ENCODE results near the gene HAP1.

HAP1 gene

GRCh38 chr17:41730479-41730878 lies 4.0 kb downstream of the HAP1 start:
- Histone ChIP-seq H3K9me3 (ENCODE audit: severe bottlenecking) (no peaks in the 10 kb centered on the region), H3K27me3 (ENCODE audit: insufficient read depth, low read depth, severe bottlenecking) (peaks cover 24% of the 10 kb centered on the region), H3K36me3 (peaks cover 11% of the 10 kb centered on the region), H3K27ac (no peak overlapping the region), H3K4me3 (ENCODE audit: low read depth, low read length) (no peak overlapping the region)
- no peak for DNase-seq
- TF ChIP-seq CTCF (IDR thresholded peaks at IDR 0.05; ENCODE audit: low read depth, low read length) = no peak

- no peak for TF ChIP-seq CTCF (IDR thresholded peaks at IDR 0.05; ENCODE audit: low read depth, low read length)
- Histone ChIP-seq H3K27ac (peak overlapping the region; percentile 67), H3K36me3 (peaks cover 19% of the 10 kb centered on the region)
Observed at GRCh38 chr17:41728056-41728455, 6.4 kb downstream of the HAP1 start.

GRCh38 chr17:41725134-41725533 lies 9.3 kb downstream of the HAP1 start:
- peaks cover 19% of the 10 kb centered on the region for H3K36me3 ChIP-seq
- H3K27ac ChIP-seq = peak overlapping the region; percentile 67
- DNase-seq = no peak
- TF ChIP-seq CTCF (IDR thresholded peaks at IDR 0.05; ENCODE audit: low read depth, low read length) = no peak
- peaks cover 4% of the 10 kb centered on the region for H3K9me3 ChIP-seq (ENCODE audit: severe bottlenecking)
- H3K27me3 ChIP-seq (ENCODE audit: insufficient read depth, low read depth, severe bottlenecking) = no peaks in the 10 kb centered on the region
- H3K4me3 ChIP-seq (ENCODE audit: low read depth, low read length) = no peak overlapping the region

More at GRCh38 chr17:41728056-41728455, 6.4 kb downstream of the HAP1 start:
- Histone ChIP-seq H3K4me3 (ENCODE audit: low read depth, low read length) (no peak overlapping the region), H3K9me3 (ENCODE audit: severe bottlenecking) (no peaks in the 10 kb centered on the region), H3K27me3 (ENCODE audit: insufficient read depth, low read depth, severe bottlenecking) (peaks cover 1% of the 10 kb centered on the region)
- DNase-seq = peak; percentile 63

GRCh38 chr17:41724476-41725050 lies 9.9 kb downstream of the HAP1 start:
- no peak for TF ChIP-seq CTCF (IDR thresholded peaks at IDR 0.05; ENCODE audit: low read depth, low read length)
- Histone ChIP-seq H3K27ac (no peak overlapping the region), H3K36me3 (peaks cover 19% of the 10 kb centered on the region), H3K9me3 (ENCODE audit: severe bottlenecking) (peaks cover 6% of the 10 kb centered on the region), H3K27me3 (ENCODE audit: insufficient read depth, low read depth, severe bottlenecking) (no peaks in the 10 kb centered on the region), H3K4me3 (ENCODE audit: low read depth, low read length) (no peak overlapping the region)
- DNase-seq = no peak

- Histone ChIP-seq H3K9me3 (ENCODE audit: severe bottlenecking) (peaks cover 6% of the 10 kb centered on the region), H3K27me3 (ENCODE audit: insufficient read depth, low read depth, severe bottlenecking) (no peaks in the 10 kb centered on the region), H3K36me3 (peaks cover 19% of the 10 kb centered on the region), H3K4me3 (ENCODE audit: low read depth, low read length) (no peak overlapping the region), H3K27ac (no peak overlapping the region)
- no peak for TF ChIP-seq CTCF (IDR thresholded peaks at IDR 0.05; ENCODE audit: low read depth, low read length)
- no peak for DNase-seq
Observed at GRCh38 chr17:41723801-41724475, 10.5 kb downstream of the HAP1 start.
